ENCODE data around the gene MMD2. TPM values are rescaled to one million over a fixed set of nuclear protein-coding genes. Genes with fewer than 3 reads are reported as not detected.

The MMD2 gene

DNA sequence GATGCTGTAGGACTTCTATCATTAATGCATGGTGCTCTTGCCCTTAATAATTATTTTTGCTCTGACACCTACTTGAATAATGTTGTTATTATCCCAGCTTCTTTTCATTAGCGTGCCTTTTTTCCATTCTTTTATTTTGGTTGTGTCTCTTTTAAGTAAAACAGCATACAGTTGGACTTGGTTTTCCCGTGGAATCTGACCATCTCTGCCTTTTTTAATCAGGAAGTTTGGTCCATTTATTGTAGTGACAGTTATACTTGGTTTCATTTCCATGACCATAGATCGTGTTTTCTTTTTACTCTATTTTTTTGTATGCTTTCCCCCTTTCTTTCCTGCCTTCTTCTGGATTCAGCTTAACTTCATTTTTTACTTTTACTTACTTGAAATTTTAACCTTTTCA lies 101.8 kb downstream of the MMD2 start:
- no peak overlapping the region for H2BK5ac ChIP-seq (ENCODE audit: low read length)
- H2AFZ ChIP-seq (ENCODE audit: low read length) = no peak overlapping the region
- peaks cover 3 to 6% of the 10 kb centered on the region in 2 donors for H3K9me3 ChIP-seq (replicated peaks in 1 of 2; ENCODE audit: control insufficient read depth in 2 of 2, insufficient read depth in 1 of 2, low read depth in 1 of 2, low read length in 2 of 2)
- H3K79me1 ChIP-seq (ENCODE audit: low read depth, low read length) = peaks cover 3% of the 10 kb centered on the region
- no peak overlapping the region for H3K4ac ChIP-seq (ENCODE audit: low read length)
- H3K4me3 ChIP-seq (ENCODE audit: low read length in 2 of 2) = no peak overlapping the region
- no peak overlapping the region for H2BK15ac ChIP-seq (ENCODE audit: low read length)
- H3K23ac ChIP-seq (ENCODE audit: low read depth, low read length, poor library complexity) = no peak overlapping the region
- no CpG with 5 or more reads among the region's 3 CpGs for WGBS, 2 donors (ENCODE audit: extremely low coverage in 2 of 2, insufficient read length in 2 of 2, insufficient replicate concordance in 1 of 2)
- no peak overlapping the region for H3K4me2 ChIP-seq (ENCODE audit: insufficient read depth, low read length, poor library complexity, severe bottlenecking)
- no peak overlapping the region for H2AK5ac ChIP-seq (ENCODE audit: low read depth, low read length)
- H3K4me1 ChIP-seq (ENCODE audit: control insufficient read depth in 2 of 2, insufficient read depth in 1 of 2, low read depth in 1 of 2, low read length in 2 of 2) = no peaks in the 10 kb centered on the region
- no peak overlapping the region for H4K91ac ChIP-seq (ENCODE audit: low read depth, low read length, poor library complexity)
- H3K14ac ChIP-seq (ENCODE audit: low read length) = no peak overlapping the region
- no peak overlapping the region for H4K8ac ChIP-seq (ENCODE audit: low read depth, low read length)
- H3K9ac ChIP-seq (ENCODE audit: low read depth, low read length, poor library complexity) = no peak overlapping the region
- no peaks in the 10 kb centered on the region for H3K27me3 ChIP-seq (ENCODE audit: control insufficient read depth in 3 of 3, insufficient read depth in 3 of 3, low read depth in 1 of 3, low read length in 3 of 3)
- no peak overlapping the region for H3K18ac ChIP-seq (ENCODE audit: low read length)
- H2BK12ac ChIP-seq (ENCODE audit: low read length) = no peak overlapping the region
- no peaks in the 10 kb centered on the region for H3K36me3 ChIP-seq (replicated peaks in 1 of 2; ENCODE audit: control insufficient read depth in 2 of 2, insufficient read depth in 2 of 2, low read length in 2 of 2)
- no peak overlapping the region for H2BK120ac ChIP-seq (ENCODE audit: low read depth, low read length)
- H3K27ac ChIP-seq (replicated peaks; ENCODE audit: low read length) = no peak overlapping the region
- DNase-seq (ENCODE audit: low spot score) = no peak

DNA sequence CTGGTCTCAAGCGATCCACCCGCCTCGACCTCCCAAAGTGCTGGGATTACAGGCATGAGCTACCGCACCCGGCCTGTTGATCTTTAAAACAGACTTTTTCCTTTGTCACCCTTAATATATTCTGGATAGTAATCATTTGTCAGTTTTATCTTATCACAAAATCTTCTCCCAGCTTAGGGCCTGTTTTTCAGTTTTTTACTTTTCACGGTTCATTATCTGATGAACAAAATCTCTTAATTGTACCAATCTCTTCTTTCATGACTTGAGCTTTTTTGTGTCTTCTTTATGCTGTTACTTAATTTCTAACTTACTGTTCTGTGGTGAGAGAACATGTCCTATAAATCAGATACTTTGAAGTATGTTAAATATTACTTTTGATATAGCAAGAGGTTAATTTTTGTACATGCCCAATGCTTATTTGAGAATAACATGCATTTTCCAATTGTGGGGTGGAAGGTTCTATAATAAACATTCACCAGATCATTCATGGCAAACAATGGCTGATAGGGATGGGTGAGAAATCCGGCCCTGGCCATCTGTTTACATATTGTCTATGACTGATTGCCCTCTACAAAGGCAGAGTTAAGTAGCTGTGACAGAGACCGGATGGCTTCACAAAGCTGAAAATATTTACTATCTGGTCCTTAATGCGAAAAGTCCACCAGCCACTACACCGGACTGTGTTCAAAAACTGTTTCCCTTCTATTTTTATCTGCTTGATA lies 102.5 kb downstream of the MMD2 start:
- Histone ChIP-seq H3K4me3 (ENCODE audit: low read length in 2 of 2) (no peak overlapping the region), H4K91ac (ENCODE audit: low read depth, low read length, poor library complexity) (no peak overlapping the region), H3K14ac (ENCODE audit: low read length) (no peak overlapping the region), H3K9me3 (replicated peaks in 1 of 2; ENCODE audit: control insufficient read depth in 2 of 2, insufficient read depth in 1 of 2, low read depth in 1 of 2, low read length in 2 of 2) (peaks cover 0 to 5% of the 10 kb centered on the region in 2 donors), H3K27ac (replicated peaks; ENCODE audit: low read length) (no peak overlapping the region), H2BK120ac (ENCODE audit: low read depth, low read length) (no peak overlapping the region), H2AFZ (ENCODE audit: low read length) (no peak overlapping the region), H2BK12ac (ENCODE audit: low read length) (no peak overlapping the region), H3K4ac (ENCODE audit: low read length) (no peak overlapping the region), H3K4me1 (ENCODE audit: control insufficient read depth in 2 of 2, insufficient read depth in 1 of 2, low read depth in 1 of 2, low read length in 2 of 2) (no peaks in the 10 kb centered on the region), H3K79me1 (ENCODE audit: low read depth, low read length) (peaks cover 3% of the 10 kb centered on the region), H3K36me3 (replicated peaks in 1 of 2; ENCODE audit: control insufficient read depth in 2 of 2, insufficient read depth in 2 of 2, low read length in 2 of 2) (no peaks in the 10 kb centered on the region), H3K4me2 (ENCODE audit: insufficient read depth, low read length, poor library complexity, severe bottlenecking) (no peak overlapping the region), H3K27me3 (ENCODE audit: control insufficient read depth in 3 of 3, insufficient read depth in 3 of 3, low read depth in 1 of 3, low read length in 3 of 3) (no peaks in the 10 kb centered on the region), H3K9ac (ENCODE audit: low read depth, low read length, poor library complexity) (no peak overlapping the region), H2BK15ac (ENCODE audit: low read length) (no peak overlapping the region), H2AK5ac (ENCODE audit: low read depth, low read length) (no peak overlapping the region), H3K23ac (ENCODE audit: low read depth, low read length, poor library complexity) (no peak overlapping the region), H2BK5ac (ENCODE audit: low read length) (no peak overlapping the region), H3K18ac (ENCODE audit: low read length) (no peak overlapping the region), H4K8ac (ENCODE audit: low read depth, low read length) (no peak overlapping the region)
- WGBS, 2 donors (ENCODE audit: extremely low coverage in 2 of 2, insufficient read length in 2 of 2, insufficient replicate concordance in 1 of 2) = no CpG with 5 or more reads among the region's 10 CpGs
- no peak for DNase-seq (ENCODE audit: low spot score)

Small RNA genes within 50 kb of the gene (small RNA-seq; reads per million reads assigned to genes)
- gene AC092032.1 (ENCODE audit: insufficient read depth) = not detected
